ENCODE measurements around the gene GREB1L. TPM values are rescaled to one million over a fixed set of nuclear protein-coding genes. Genes with fewer than 3 reads are reported as not detected.

The GREB1L gene
- total and polyA plus RNA-seq, 2 donors (not counting 3 experiments of a cell fraction or from before 2014, with no cell fraction given) = 0.22 to 0.41 TPM

GRCh38 chr18:21269349-21269748 lies 27.3 kb downstream of the GREB1L start:
- no TSS peak for BruUV-seq (replicated peaks)

More at GRCh38 chr18:21269349-21269748, 27.3 kb downstream of the GREB1L start:
- POLR2A ChIA-PET = no interaction called here
- Histone ChIP-seq H3K9ac (replicated peaks; ENCODE audit: extremely low read depth, insufficient read depth, low read length) (no peak overlapping the region), H3K9me3 (replicated peaks; ENCODE audit: control insufficient read depth, insufficient read depth, low read length) (no peaks in the 10 kb centered on the region), H4K20me1 (replicated peaks; ENCODE audit: control insufficient read depth, extremely low read depth, insufficient read depth, low read length) (no peaks in the 10 kb centered on the region), H3K27ac (ENCODE audit: insufficient read depth, low read depth, low read length) (no peak overlapping the region), H3K4me2 (ENCODE audit: insufficient read depth, low read length) (no peak overlapping the region), H3K4me3 (replicated peaks in 1 of 3; ENCODE audit: insufficient read depth in 1 of 3, low read depth in 1 of 3, low read length in 3 of 3) (no peak overlapping the region), H3K4me1 (ENCODE audit: control insufficient read depth, extremely low read depth, insufficient read depth, low read length) (no peaks in the 10 kb centered on the region), H3K36me3 (ENCODE audit: control insufficient read depth in 2 of 2, extremely low read depth in 1 of 2, insufficient read depth in 2 of 2, low read length in 2 of 2) (no peaks in the 10 kb centered on the region), H3K27me3 (ENCODE audit: control insufficient read depth in 2 of 2, insufficient read depth in 2 of 2, low read length in 2 of 2) (no peaks in the 10 kb centered on the region), H3K79me2 (ENCODE audit: control insufficient read depth, insufficient read depth, low read length) (no peaks in the 10 kb centered on the region), H2AFZ (ENCODE audit: low read depth, low read length) (no peak overlapping the region), H3K9me1 (replicated peaks; ENCODE audit: control insufficient read depth, extremely low read depth, insufficient read depth, low read length) (no peaks in the 10 kb centered on the region)
- dilution Hi-C loops (cut with MboI; ENCODE audit: extremely low pct_ligation_motif_present, low sequenced_read_pairs) (no loop called here), intact Hi-C loops (cut with micrococcal nuclease) (no loop called here)
- FAIRE-seq (no peak), DNase-seq (ENCODE audit: low read depth, low spot score) (no peak)
- CTCF ChIA-PET = no interaction called here
- TF ChIP-seq CTCF (IDR thresholded peaks at IDR 0.05; ENCODE audit: extremely low read depth in 1 of 2, insufficient read depth in 1 of 2, low read depth in 1 of 2, low read length in 2 of 2) (no peak), POLR2AphosphoS5 (IDR thresholded peaks at IDR 0.05; ENCODE audit: insufficient read depth, low read depth, low read length) (no peak), MYC (IDR thresholded peaks at IDR 0.05; ENCODE audit: low read depth, low read length) (no peak), POLR2A (IDR thresholded peaks at IDR 0.05; ENCODE audit: low read depth, low read length) (no peak), MAX (IDR thresholded peaks at IDR 0.05; ENCODE audit: insufficient read depth, insufficient read length) (no peak), FOS (IDR thresholded peaks at IDR 0.05; ENCODE audit: borderline replicate concordance, insufficient read depth, low read length) (no peak), EZH2 (IDR thresholded peaks at IDR 0.05; ENCODE audit: borderline replicate concordance, low read depth, low read length, severe bottlenecking) (no peak), GATA2 (IDR thresholded peaks at IDR 0.05; ENCODE audit: insufficient read depth, insufficient read length, low read depth, low read length) (no peak), JUN (IDR thresholded peaks at IDR 0.05; ENCODE audit: borderline replicate concordance, insufficient read depth, insufficient read length, low read depth) (no peak)
